ENCODE measurements around the gene HOXB9.
A peak's percentile ranks its signal among the peaks of the same experiment; 100 is the strongest.

HOXB9 gene

GRCh38 chr17:48639136-48639535, 13.0 kb upstream of the HOXB9 start:
- DNase-seq (ENCODE audit: low spot score): no peak

- peak; percentile 69 for DNase-seq (ENCODE audit: low spot score)
Measured at GRCh38 chr17:48637323-48638260, 11.4 kb upstream of the HOXB9 start.

GRCh38 chr17:48636177-48637018, 10.2 kb upstream of the HOXB9 start:
- peak; percentile 54 for DNase-seq (ENCODE audit: low spot score)

- DNase-seq (ENCODE audit: low spot score): no peak
Measured at GRCh38 chr17:48634493-48635208, 8.5 kb upstream of the HOXB9 start.

- no peak for DNase-seq (ENCODE audit: low spot score)
Measured at GRCh38 chr17:48633266-48633677, 7.1 kb upstream of the HOXB9 start.

GRCh38 chr17:48632579-48633265, 6.6 kb upstream of the HOXB9 start:
- no peak for DNase-seq (ENCODE audit: low spot score)

- no peak for DNase-seq (ENCODE audit: low spot score)
Measured at GRCh38 chr17:48631693-48632578, 5.8 kb upstream of the HOXB9 start.

- DNase-seq (ENCODE audit: low spot score): no peak
Measured at GRCh38 chr17:48630925-48631692, 5.0 kb upstream of the HOXB9 start.

- DNase-seq (ENCODE audit: low spot score): no peak
Measured at GRCh38 chr17:48630009-48630924, 4.1 kb upstream of the HOXB9 start.

- DNase-seq (ENCODE audit: low spot score): no peak
Measured at GRCh38 chr17:48629411-48629759, 3.2 kb upstream of the HOXB9 start.

GRCh38 chr17:48628649-48629410, 2.7 kb upstream of the HOXB9 start:
- no peak for DNase-seq (ENCODE audit: low spot score)

- DNase-seq (ENCODE audit: low spot score): no peak
Measured at GRCh38 chr17:48627623-48628521, 1.7 kb upstream of the HOXB9 start.

GRCh38 chr17:48627118-48627597, 1.0 kb upstream of the HOXB9 start:
- no peak for DNase-seq (ENCODE audit: low spot score)

GRCh38 chr17:48625495-48626244, 488 bp downstream of the HOXB9 start:
- no peak for DNase-seq (ENCODE audit: low spot score)

- peak; percentile 61 for DNase-seq (ENCODE audit: low spot score)
Measured at GRCh38 chr17:48624544-48625494, 1.3 kb downstream of the HOXB9 start.

Data from hepatic stellate cell (primary cell).